Astrocyte (in vitro differentiated cells and primary cell): ENCODE results near the gene TEX54.
"Not testable (repeated sequence)": the region's sequence is repeated elsewhere in the genome, so short reads cannot be mapped to it uniquely, and the experiment has no call there.

Experiments used
- EZH2 ChIP-seq: IDR thresholded peaks from 2 replicates; pipeline ENCODE4 v1.6.1; 2012; ENCODE audit warnings: mild to moderate bottlenecking, low read length, inconsistent platforms; ENCODE audit not compliant: insufficient read depth
- TF ChIP-seq, protein P1 (sequence below): IDR thresholded peaks from 2 replicates; pipeline ENCODE4 v1.5.1; 2011; ENCODE audit warnings: low read depth, mild to moderate bottlenecking, inconsistent platforms, low read length, moderate library complexity; ENCODE audit not compliant: insufficient read depth

DNA sequence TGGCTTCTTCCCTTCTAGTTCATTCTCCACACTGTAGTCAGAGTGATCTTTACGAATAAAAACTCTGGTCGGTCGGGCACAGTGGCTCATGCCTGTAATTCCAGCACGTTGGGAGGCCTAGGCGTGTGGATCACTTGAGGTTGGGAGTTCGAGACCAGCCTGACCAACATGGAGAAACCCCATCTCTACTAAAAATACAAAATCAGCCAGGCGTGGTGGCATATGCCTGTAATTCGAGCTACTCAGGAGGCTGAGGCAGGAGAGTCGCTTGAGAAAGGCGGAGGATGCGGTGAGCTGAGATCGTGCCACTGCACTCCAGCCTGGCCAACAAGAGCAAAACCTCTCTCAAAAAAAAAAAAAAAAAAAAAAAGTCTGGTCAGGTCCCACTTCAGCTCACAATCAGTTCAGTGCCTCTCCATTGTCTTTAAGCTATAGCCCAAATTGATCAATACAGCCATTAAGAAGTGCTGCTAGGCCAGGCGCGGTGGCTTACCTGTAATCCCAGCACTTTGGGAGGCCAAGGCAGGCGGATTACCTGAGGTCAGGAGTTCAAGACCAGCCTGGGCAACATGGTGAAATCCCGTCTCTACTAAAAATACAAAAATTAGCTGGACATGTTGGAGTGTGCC lies 29.0 kb upstream of the TEX54 start:
- TF ChIP-seq, protein P1, sequence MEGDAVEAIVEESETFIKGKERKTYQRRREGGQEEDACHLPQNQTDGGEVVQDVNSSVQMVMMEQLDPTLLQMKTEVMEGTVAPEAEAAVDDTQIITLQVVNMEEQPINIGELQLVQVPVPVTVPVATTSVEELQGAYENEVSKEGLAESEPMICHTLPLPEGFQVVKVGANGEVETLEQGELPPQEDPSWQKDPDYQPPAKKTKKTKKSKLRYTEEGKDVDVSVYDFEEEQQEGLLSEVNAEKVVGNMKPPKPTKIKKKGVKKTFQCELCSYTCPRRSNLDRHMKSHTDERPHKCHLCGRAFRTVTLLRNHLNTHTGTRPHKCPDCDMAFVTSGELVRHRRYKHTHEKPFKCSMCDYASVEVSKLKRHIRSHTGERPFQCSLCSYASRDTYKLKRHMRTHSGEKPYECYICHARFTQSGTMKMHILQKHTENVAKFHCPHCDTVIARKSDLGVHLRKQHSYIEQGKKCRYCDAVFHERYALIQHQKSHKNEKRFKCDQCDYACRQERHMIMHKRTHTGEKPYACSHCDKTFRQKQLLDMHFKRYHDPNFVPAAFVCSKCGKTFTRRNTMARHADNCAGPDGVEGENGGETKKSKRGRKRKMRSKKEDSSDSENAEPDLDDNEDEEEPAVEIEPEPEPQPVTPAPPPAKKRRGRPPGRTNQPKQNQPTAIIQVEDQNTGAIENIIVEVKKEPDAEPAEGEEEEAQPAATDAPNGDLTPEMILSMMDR = not testable (repeated sequence)
- not testable (repeated sequence) for TF ChIP-seq EZH2
